ENCODE measurements around the gene TBL1Y. TPM values are rescaled to one million over a fixed set of nuclear protein-coding genes. Genes with fewer than 3 reads are reported as not detected.

Gene TBL1Y
- total and polyA plus RNA-seq, 10 of the 15 experiments (the other 5 are each of a cell fraction or from before 2014, with no cell fraction given) = not detected

GRCh38 chrY:6992041-6992440 is 81.5 kb downstream of the TBL1Y start (continued):
- TF ChIP-seq E4F1 (IDR thresholded peaks at IDR 0.05; ENCODE audit: borderline replicate concordance, partially characterized antibody) = no peak
- TF ChIP-seq PML (IDR thresholded peaks at IDR 0.05; ENCODE audit: low read length) = no peak
- no peak for TF ChIP-seq ATF3 (IDR thresholded peaks at IDR 0.05; ENCODE audit: borderline replicate concordance, extremely low read depth, low read depth, low read length)
- no peak for TF ChIP-seq LARP7 (IDR thresholded peaks at IDR 0.05)
- TF ChIP-seq RFX5 (IDR thresholded peaks at IDR 0.05; ENCODE audit: low read depth, low read length) = no peak
- no peak for TF ChIP-seq SREBF2 (IDR thresholded peaks at IDR 0.05; ENCODE audit: low read length)
- no peak for TF ChIP-seq SIN3A (IDR thresholded peaks at IDR 0.05; ENCODE audit: low read depth, low read length)
- no peak for TF ChIP-seq SUPT20H (IDR thresholded peaks at IDR 0.05; ENCODE audit: borderline replicate concordance, control insufficient read depth, low read depth, low read length)
- TF ChIP-seq YBX1 (IDR thresholded peaks at IDR 0.05) = no peak
- no peak for TF ChIP-seq SMARCA5 (IDR thresholded peaks at IDR 0.05)
- no peak for TF ChIP-seq ZNF217 (IDR thresholded peaks at IDR 0.05)

GRCh38 chrY:6995987-6996386 is 85.5 kb downstream of the TBL1Y start:
- H3K9ac ChIP-seq (ENCODE audit: control insufficient read depth, insufficient read depth, low read length) = no peak overlapping the region
- ChIA-PET CTCF (no interaction called here), SMC1A (ENCODE audit: uncharacterized antibody, unreplicated experiment) (no interaction called here), RAD21 (ENCODE audit: unreplicated experiment) (no interaction called here), POLR2A (no interaction called here)
- ATAC-seq (no peak), DNase-seq (ENCODE audit: low read depth, low spot score) (no peak), FAIRE-seq (no peak)
- no peaks in the 10 kb centered on the region for H3K36me3 ChIP-seq (ENCODE audit: control insufficient read depth in 2 of 2, insufficient read depth in 2 of 2, low read length in 1 of 2)
- H4K20me1 ChIP-seq (ENCODE audit: control insufficient read depth, insufficient read depth) = no peaks in the 10 kb centered on the region
- intact Hi-C loops (cut with micrococcal nuclease; ENCODE audit: unreplicated experiment) (no loop called here), in situ Hi-C loops (cut with MboI) (no loop called here)
- H3K4me2 ChIP-seq (ENCODE audit: control insufficient read depth, insufficient read depth) = no peak overlapping the region
- no CpG with 5 or more reads among the region's 4 CpGs for WGBS (ENCODE audit: insufficient coverage, insufficient replicate concordance, low lambda C conversion rate, missing lambda C conversion rate)
- no peaks in the 10 kb centered on the region for H3K4me1 ChIP-seq (ENCODE audit: control insufficient read depth, insufficient read depth, low read length)
- H3K27ac ChIP-seq (ENCODE audit: control insufficient read depth, insufficient read depth) = no peak overlapping the region
- no peaks in the 10 kb centered on the region for H3K27me3 ChIP-seq (replicated peaks in 1 of 2; ENCODE audit: control insufficient read depth in 2 of 2, insufficient read depth in 2 of 2, low read length in 1 of 2)
- no peaks in the 10 kb centered on the region for H3K79me2 ChIP-seq (ENCODE audit: control insufficient read depth, insufficient read depth, low read length)
- no TSS peak for BruUV-seq (replicated peaks)
- no peak overlapping the region for H2AFZ ChIP-seq (ENCODE audit: control insufficient read depth, low read depth, low read length)
- H3K9me3 ChIP-seq (replicated peaks; ENCODE audit: control insufficient read depth, insufficient read depth, low read length) = no peaks in the 10 kb centered on the region
- H3K4me3 ChIP-seq = no peak overlapping the region
- no peak for TF ChIP-seq PKNOX1 (IDR thresholded peaks at IDR 0.05)
- TF ChIP-seq SUPT20H (IDR thresholded peaks at IDR 0.05; ENCODE audit: borderline replicate concordance, control insufficient read depth, low read depth, low read length) = no peak
- TF ChIP-seq POLR2A (IDR thresholded peaks at IDR 0.05; ENCODE audit: low read depth, low read length) = no peak
- TF ChIP-seq MTA2 (IDR thresholded peaks at IDR 0.05; ENCODE audit: low read depth) = no peak
- TF ChIP-seq ZNF207 (IDR thresholded peaks at IDR 0.05; ENCODE audit: borderline replicate concordance) = no peak
- TF ChIP-seq GABPA (IDR thresholded peaks at IDR 0.05; ENCODE audit: low read depth) = no peak
- TF ChIP-seq YBX1 (IDR thresholded peaks at IDR 0.05) = no peak
- TF ChIP-seq PAX5 (IDR thresholded peaks at IDR 0.05; ENCODE audit: borderline replicate concordance, low read depth, low read length) = no peak
- no peak for TF ChIP-seq JUNB (IDR thresholded peaks at IDR 0.05)
- TF ChIP-seq USF2 (IDR thresholded peaks at IDR 0.05; ENCODE audit: borderline replicate concordance, low read depth, low read length) = no peak
- TF ChIP-seq MAX (IDR thresholded peaks at IDR 0.05; ENCODE audit: low read depth, low read length) = no peak
- no peak for TF ChIP-seq RAD21 (IDR thresholded peaks at IDR 0.05; ENCODE audit: insufficient read depth, low read depth, low read length)

Data from GM12878 (cell line).